K562 (cell line): ENCODE results near the gene ERC2. TPM values are rescaled to one million over a fixed set of nuclear protein-coding genes. Genes with fewer than 3 reads are reported as not detected.

Experiments
- ATAC-seq: fragments of 200-7000 bp; cut with Tn5 transposase; 3 replicates; pipeline ENCODE4 v1.9.1; 2020; ENCODE audit warnings: moderate library complexity
- BruUV-seq: library from RNA; stranded (reverse); fragments of 400-500 nt; replicated peaks from 2 replicates; lab custom pipeline; 2021; lab: Mats Ljungman, UMichigan
- CTCF ChIA-PET: fragments of 300-600 bp; formaldehyde crosslinking; extraction: SDS; loops from one replicate; lab custom pipeline; 2021; ENCODE audit warnings: low intra/inter-chr PET ratio; lab: Yijun Ruan, JAX
- POLR2A ChIA-PET: fragments of 300-600, 350-650 bp; sonication (Branson Sonifier 250); formaldehyde crosslinking; extraction: SDS; loops from one replicate; lab custom pipeline; 2021; ENCODE audit warnings: antibody characterized with exemption, inconsistent platforms; lab: Yijun Ruan, JAX
- DNase-seq, 4 experiments: peaks; one replicate each; pipeline versions ENCODE4 v3.0.0 to v3.0.0-alpha.2; 2011 to 2018; ENCODE audit warnings: low spot score in 3 of 4, mixed read lengths in 3 of 4; ENCODE audit errors: extremely low read depth in 1 of 4
- FAIRE-seq: peaks from 2 replicates; lab custom pipeline; 2011; peaks lifted over from hg19 to GRCh38; lab: Jason Lieb, UNC
- H2AFZ ChIP-seq: 2 replicates; pipeline ENCODE4 v1.6.0; 2011; ENCODE audit warnings: low read depth, low read length, control low read depth, inconsistent platforms
- H3K27ac ChIP-seq: fragments of 200-600 bp; 3 replicates; pipeline ENCODE4 v1.8.0; 2011; ENCODE audit warnings: low read depth, mild to moderate bottlenecking, control low read depth, inconsistent platforms, low read length, moderate library complexity, mixed read lengths; ENCODE audit errors: extremely low read depth
- H3K27me3 ChIP-seq, 2 experiments: fragments of 300-600 bp in 1 of 2; 2 replicates in 1 of 2; 3 replicates in 1 of 2; pipeline versions ENCODE4 v1.6.0 to v1.8.0; 2011; ENCODE audit warnings: inconsistent platforms in 2 of 2, low read length in 2 of 2, mild to moderate bottlenecking in 1 of 2, mixed read lengths in 1 of 2, moderate library complexity in 1 of 2; ENCODE audit not compliant: control insufficient read depth in 2 of 2, insufficient read depth in 2 of 2
- H3K36me3 ChIP-seq: fragments of 300-600 bp; 3 replicates; pipeline ENCODE4 v1.8.0; 2011; ENCODE audit warnings: mild to moderate bottlenecking, low read length, inconsistent platforms; ENCODE audit not compliant: control insufficient read depth, insufficient read depth
- H3K4me1 ChIP-seq, 2 experiments: fragments of 200-600 bp in 1 of 2; replicated peaks in 1 of 2; 2 replicates in 1 of 2; 3 replicates in 1 of 2; pipeline versions ENCODE4 v1.5.1 to v1.8.0; 2011; ENCODE audit warnings: inconsistent platforms in 2 of 2, low read length in 2 of 2, mild to moderate bottlenecking in 1 of 2, mixed read lengths in 1 of 2, moderate library complexity in 1 of 2; ENCODE audit not compliant: control insufficient read depth in 2 of 2, insufficient read depth in 2 of 2
- H3K4me2 ChIP-seq: 2 replicates; pipeline ENCODE4 v1.6.1; 2011; ENCODE audit warnings: low read length, control low read depth, inconsistent platforms, mixed read lengths; ENCODE audit not compliant: insufficient read depth
- H3K4me3 ChIP-seq: fragments of 200-600 bp; sonication (generic), shearing (Covaris generic); 2 replicates; pipeline ENCODE4 v1.5.1; 2016; ENCODE audit warnings: control low read depth, inconsistent platforms
- H3K79me2 ChIP-seq: fragments of 200-600 bp; 3 replicates; pipeline ENCODE4 v1.8.0; 2011; ENCODE audit warnings: low read length, inconsistent platforms; ENCODE audit not compliant: control insufficient read depth, insufficient read depth
- H3K9ac ChIP-seq, 2 experiments: 2 replicates each; pipeline versions ENCODE4 v1.6.0 to v1.6.1; 2011; ENCODE audit warnings: low read depth in 2 of 2, low read length in 2 of 2, control low read depth in 1 of 2, inconsistent platforms in 1 of 2, mild to moderate bottlenecking in 1 of 2, mixed read lengths in 1 of 2; ENCODE audit not compliant: insufficient read depth in 1 of 2
- H3K9me1 ChIP-seq: one replicate; pipeline ENCODE4 v1.6.0; 2011; ENCODE audit warnings: inconsistent platforms, mild to moderate bottlenecking, low read length, moderate library complexity; ENCODE audit not compliant: control insufficient read depth, insufficient read depth
- H3K9me3 ChIP-seq: replicated peaks from 2 replicates; pipeline ENCODE4 v1.5.1; 2011; ENCODE audit warnings: low read depth, low read length, inconsistent platforms; ENCODE audit not compliant: control insufficient read depth, insufficient read depth
- H4K20me1 ChIP-seq: replicated peaks from 2 replicates; pipeline ENCODE4 v1.6.1; 2011; ENCODE audit warnings: low read length, inconsistent platforms, mixed read lengths; ENCODE audit not compliant: control insufficient read depth, insufficient read depth
- ARID2 ChIP-seq: fragments of 450-650 bp; IDR thresholded peaks from 2 replicates; pipeline ENCODE4 v1.6.1; 2017; ENCODE audit warnings: antibody characterized with exemption, mild to moderate bottlenecking
- BACH1 ChIP-seq: fragments of 200-800 bp; sonication (Bioruptor generic); IDR thresholded peaks from 2 replicates; pipeline ENCODE4 v1.6.1; 2016; ENCODE audit warnings: missing genetic modification characterization, missing compliant biosample characterization
- LCOR ChIP-seq: sonication (generic); formaldehyde crosslinking; IDR thresholded peaks from 2 replicates; pipeline ENCODE4 v1.8.0; 2022; ENCODE audit warnings: mild to moderate bottlenecking, missing genetic modification reagents
- OTX1 ChIP-seq: fragments of 450-650 bp; formaldehyde crosslinking; IDR thresholded peaks from 2 replicates; pipeline ENCODE4 v1.4.0; 2022; ENCODE audit warnings: mild to moderate bottlenecking
- TCFL5 ChIP-seq: fragments of 250-450 bp; sonication (Bioruptor Pico); conservative IDR thresholded peaks from 2 replicates; pipeline ENCODE4 v1.6.1; 2021; ENCODE audit warnings: mild to moderate bottlenecking, moderate library complexity, matching md5 sums
- WGBS: fragments of 100-300 bp; shearing (Covaris generic); methylation state at CpG from one replicate; pipeline ENCODE4 v1.1.6; 2016; ENCODE audit warnings: low coverage, mixed read lengths; ENCODE audit not compliant: insufficient coverage; ENCODE audit errors: missing lambda C conversion rate; 5-methylcytosine and 5-hydroxymethylcytosine counted together
- in situ Hi-C: fragments of 300-500 bp; cut with MboI; formaldehyde crosslinking; loops from 4 replicates; pipeline ENCODE4 v1.15.0; 2018; ENCODE audit warnings: inconsistent platforms, mixed read lengths
- intact Hi-C: fragments of 100-400 bp; cut with micrococcal nuclease; formaldehyde crosslinking; loops from 2 replicates; pipeline ENCODE4 v1.14.2; 2022
- polyA plus RNA-seq, 8 experiments: library from polyadenylated mRNA; depleted of rRNA in 4 of 8; stranded (reverse) in 5 of 8; unstranded in 3 of 8; fragments of >200 nt; fragmentation: Nextera tagmentation in 2 of 8; fragmentation: Illumina TruSeq in 1 of 8; extraction: Ambion mirVana in 2 of 8; extraction: Trizol in 1 of 8; gene quantifications; 2 replicates each; pipeline versions ENCODE4 v1.2.1 to v1.2.3, GENCODE V29; 2011 to 2014; ENCODE audit warnings: inconsistent platforms in 1 of 8, missing spikeins in 1 of 8
- total RNA-seq, 7 experiments: library from RNA; depleted of rRNA in 6 of 7; stranded (reverse); fragments of >200 nt in 6 of 7; fragmentation: Illumina TruSeq in 2 of 7; extraction: Trizol in 2 of 7; gene quantifications; 2 replicates each; pipeline versions ENCODE4 v1.2.1 to v1.2.3, GENCODE V29; 2011 to 2021; ENCODE audit warnings: low replicate concordance in 1 of 7
- TF ChIP-seq, protein P1 (sequence below), 3 experiments: IDR thresholded peaks in 2 of 3; conservative IDR thresholded peaks in 1 of 3; 2 replicates each; pipeline ENCODE4 v1.5.1; 2011 to 2012; ENCODE audit warnings: low read length in 3 of 3, mild to moderate bottlenecking in 3 of 3, control low read depth in 2 of 3, improper control_type of control experiment in 1 of 3, inconsistent platforms in 1 of 3, low read depth in 1 of 3, mixed read lengths in 1 of 3, moderate library complexity in 1 of 3; ENCODE audit not compliant: insufficient read depth in 2 of 3
- TF ChIP-seq, protein P2 (sequence below): sonication (generic); IDR thresholded peaks from 2 replicates; pipeline ENCODE4 v1.6.1; 2016
- TF ChIP-seq, protein P3 (sequence below): fragments of 200-800 bp; sonication (Bioruptor generic); IDR thresholded peaks from 2 replicates; pipeline ENCODE4 v1.6.1; 2017; ENCODE audit warnings: missing genetic modification characterization, missing compliant biosample characterization
- TF ChIP-seq, protein P4 (sequence below): fragments of 450-650 bp; formaldehyde crosslinking; IDR thresholded peaks from 2 replicates; pipeline ENCODE4 v1.4.0; 2022; ENCODE audit warnings: mild to moderate bottlenecking, moderate library complexity
- TF ChIP-seq, protein P5 (sequence below): IDR thresholded peaks from 2 replicates; pipeline ENCODE4 v1.6.1; 2011; ENCODE audit not compliant: insufficient read length; ENCODE audit errors: extremely low read depth

Gene ERC2
- total and polyA plus RNA-seq, 9 of the 15 experiments (the other 6 are each of a cell fraction or from before 2014, with no cell fraction given), result 0.04 to 0.18 (median 0.07) TPM; not detected in 2

DNA sequence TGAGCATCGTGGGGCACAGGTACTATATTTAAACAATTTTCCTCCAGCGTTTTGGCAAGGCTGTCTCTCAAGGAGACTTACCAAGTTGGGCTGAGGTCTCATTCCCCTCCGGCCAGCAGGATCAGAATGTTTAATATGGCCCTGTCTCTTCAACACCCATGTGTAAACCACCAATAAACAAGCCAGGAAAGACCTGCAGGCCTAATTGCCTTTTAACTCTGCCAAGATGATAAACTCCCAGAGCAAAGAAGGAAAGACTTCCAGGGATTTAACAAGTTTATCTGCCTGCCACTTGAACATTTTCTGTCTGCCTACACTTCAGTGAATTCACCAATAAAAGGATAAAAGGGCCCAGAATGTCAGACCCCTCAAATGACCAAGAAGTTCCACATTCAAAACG lies 850.9 kb downstream of the ERC2 start:
- H2AFZ ChIP-seq, result no peak overlapping the region
- CTCF ChIA-PET, result no interaction called here
- WGBS, result 4% methylated on average over 4 of the region's 4 CpGs
- TF ChIP-seq, protein P1, sequence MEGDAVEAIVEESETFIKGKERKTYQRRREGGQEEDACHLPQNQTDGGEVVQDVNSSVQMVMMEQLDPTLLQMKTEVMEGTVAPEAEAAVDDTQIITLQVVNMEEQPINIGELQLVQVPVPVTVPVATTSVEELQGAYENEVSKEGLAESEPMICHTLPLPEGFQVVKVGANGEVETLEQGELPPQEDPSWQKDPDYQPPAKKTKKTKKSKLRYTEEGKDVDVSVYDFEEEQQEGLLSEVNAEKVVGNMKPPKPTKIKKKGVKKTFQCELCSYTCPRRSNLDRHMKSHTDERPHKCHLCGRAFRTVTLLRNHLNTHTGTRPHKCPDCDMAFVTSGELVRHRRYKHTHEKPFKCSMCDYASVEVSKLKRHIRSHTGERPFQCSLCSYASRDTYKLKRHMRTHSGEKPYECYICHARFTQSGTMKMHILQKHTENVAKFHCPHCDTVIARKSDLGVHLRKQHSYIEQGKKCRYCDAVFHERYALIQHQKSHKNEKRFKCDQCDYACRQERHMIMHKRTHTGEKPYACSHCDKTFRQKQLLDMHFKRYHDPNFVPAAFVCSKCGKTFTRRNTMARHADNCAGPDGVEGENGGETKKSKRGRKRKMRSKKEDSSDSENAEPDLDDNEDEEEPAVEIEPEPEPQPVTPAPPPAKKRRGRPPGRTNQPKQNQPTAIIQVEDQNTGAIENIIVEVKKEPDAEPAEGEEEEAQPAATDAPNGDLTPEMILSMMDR (IDR thresholded peaks at IDR 0.05 in 2 of 3, conservative IDR thresholded peaks at IDR 0.05 in 1 of 3; ENCODE audit: insufficient read depth in 2 of 3, low read depth in 1 of 3, low read length in 3 of 3), result no peak
- TF ChIP-seq OTX1 (CRISPR knock-in tag) (no peak), ARID2 (no peak), LCOR (CRISPR knock-in tag) (no peak), BACH1 (tag) (no peak), TCFL5 (CRISPR knock-in tag) (no peak)
- TF ChIP-seq, protein P2, sequence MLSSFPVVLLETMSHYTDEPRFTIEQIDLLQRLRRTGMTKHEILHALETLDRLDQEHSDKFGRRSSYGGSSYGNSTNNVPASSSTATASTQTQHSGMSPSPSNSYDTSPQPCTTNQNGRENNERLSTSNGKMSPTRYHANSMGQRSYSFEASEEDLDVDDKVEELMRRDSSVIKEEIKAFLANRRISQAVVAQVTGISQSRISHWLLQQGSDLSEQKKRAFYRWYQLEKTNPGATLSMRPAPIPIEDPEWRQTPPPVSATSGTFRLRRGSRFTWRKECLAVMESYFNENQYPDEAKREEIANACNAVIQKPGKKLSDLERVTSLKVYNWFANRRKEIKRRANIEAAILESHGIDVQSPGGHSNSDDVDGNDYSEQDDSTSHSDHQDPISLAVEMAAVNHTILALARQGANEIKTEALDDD, result no peak
- TF ChIP-seq, protein P3, sequence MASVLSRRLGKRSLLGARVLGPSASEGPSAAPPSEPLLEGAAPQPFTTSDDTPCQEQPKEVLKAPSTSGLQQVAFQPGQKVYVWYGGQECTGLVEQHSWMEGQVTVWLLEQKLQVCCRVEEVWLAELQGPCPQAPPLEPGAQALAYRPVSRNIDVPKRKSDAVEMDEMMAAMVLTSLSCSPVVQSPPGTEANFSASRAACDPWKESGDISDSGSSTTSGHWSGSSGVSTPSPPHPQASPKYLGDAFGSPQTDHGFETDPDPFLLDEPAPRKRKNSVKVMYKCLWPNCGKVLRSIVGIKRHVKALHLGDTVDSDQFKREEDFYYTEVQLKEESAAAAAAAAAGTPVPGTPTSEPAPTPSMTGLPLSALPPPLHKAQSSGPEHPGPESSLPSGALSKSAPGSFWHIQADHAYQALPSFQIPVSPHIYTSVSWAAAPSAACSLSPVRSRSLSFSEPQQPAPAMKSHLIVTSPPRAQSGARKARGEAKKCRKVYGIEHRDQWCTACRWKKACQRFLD (CRISPR knock-in tag), result no peak
- TF ChIP-seq, protein P4, sequence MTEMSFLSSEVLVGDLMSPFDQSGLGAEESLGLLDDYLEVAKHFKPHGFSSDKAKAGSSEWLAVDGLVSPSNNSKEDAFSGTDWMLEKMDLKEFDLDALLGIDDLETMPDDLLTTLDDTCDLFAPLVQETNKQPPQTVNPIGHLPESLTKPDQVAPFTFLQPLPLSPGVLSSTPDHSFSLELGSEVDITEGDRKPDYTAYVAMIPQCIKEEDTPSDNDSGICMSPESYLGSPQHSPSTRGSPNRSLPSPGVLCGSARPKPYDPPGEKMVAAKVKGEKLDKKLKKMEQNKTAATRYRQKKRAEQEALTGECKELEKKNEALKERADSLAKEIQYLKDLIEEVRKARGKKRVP (CRISPR knock-in tag), result no peak
- TF ChIP-seq, protein P5, sequence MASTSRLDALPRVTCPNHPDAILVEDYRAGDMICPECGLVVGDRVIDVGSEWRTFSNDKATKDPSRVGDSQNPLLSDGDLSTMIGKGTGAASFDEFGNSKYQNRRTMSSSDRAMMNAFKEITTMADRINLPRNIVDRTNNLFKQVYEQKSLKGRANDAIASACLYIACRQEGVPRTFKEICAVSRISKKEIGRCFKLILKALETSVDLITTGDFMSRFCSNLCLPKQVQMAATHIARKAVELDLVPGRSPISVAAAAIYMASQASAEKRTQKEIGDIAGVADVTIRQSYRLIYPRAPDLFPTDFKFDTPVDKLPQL, result no peak
- POLR2A ChIA-PET, result no interaction called here
- H3K4me2 ChIP-seq, result no peak overlapping the region
- no peaks in the 10 kb centered on the region for H3K79me2 ChIP-seq
- FAIRE-seq, result no peak
- H4K20me1 ChIP-seq, result no peaks in the 10 kb centered on the region
- BruUV-seq, result no TSS peak
- H3K27me3 ChIP-seq, result no peaks in the 10 kb centered on the region
- ATAC-seq, result no peak
- in situ Hi-C loops (no loop called here), intact Hi-C loops (no loop called here)
- H3K4me3 ChIP-seq, result no peak overlapping the region
- DNase-seq, result no peak
- H3K36me3 ChIP-seq, result no peaks in the 10 kb centered on the region
- no peaks in the 10 kb centered on the region for H3K9me3 ChIP-seq
- H3K9ac ChIP-seq, result no peak overlapping the region
- no peaks in the 10 kb centered on the region for H3K4me1 ChIP-seq
- no peak overlapping the region for H3K27ac ChIP-seq
- H3K9me1 ChIP-seq, result no peaks in the 10 kb centered on the region
